ENCODE measurements around the gene ATP6V0A1. TPM values are rescaled to one million over a fixed set of nuclear protein-coding genes. Genes with fewer than 3 reads are reported as not detected.
A peak's percentile ranks its signal among the peaks of the same experiment; 100 is the strongest.
"Not testable (repeated sequence)": the region's sequence is repeated elsewhere in the genome, so short reads cannot be mapped to it uniquely, and the experiment has no call there.

ATP6V0A1 gene
- total RNA-seq, 2 experiments from 2014 or later = 3.4 to 5.6 TPM

DNA sequence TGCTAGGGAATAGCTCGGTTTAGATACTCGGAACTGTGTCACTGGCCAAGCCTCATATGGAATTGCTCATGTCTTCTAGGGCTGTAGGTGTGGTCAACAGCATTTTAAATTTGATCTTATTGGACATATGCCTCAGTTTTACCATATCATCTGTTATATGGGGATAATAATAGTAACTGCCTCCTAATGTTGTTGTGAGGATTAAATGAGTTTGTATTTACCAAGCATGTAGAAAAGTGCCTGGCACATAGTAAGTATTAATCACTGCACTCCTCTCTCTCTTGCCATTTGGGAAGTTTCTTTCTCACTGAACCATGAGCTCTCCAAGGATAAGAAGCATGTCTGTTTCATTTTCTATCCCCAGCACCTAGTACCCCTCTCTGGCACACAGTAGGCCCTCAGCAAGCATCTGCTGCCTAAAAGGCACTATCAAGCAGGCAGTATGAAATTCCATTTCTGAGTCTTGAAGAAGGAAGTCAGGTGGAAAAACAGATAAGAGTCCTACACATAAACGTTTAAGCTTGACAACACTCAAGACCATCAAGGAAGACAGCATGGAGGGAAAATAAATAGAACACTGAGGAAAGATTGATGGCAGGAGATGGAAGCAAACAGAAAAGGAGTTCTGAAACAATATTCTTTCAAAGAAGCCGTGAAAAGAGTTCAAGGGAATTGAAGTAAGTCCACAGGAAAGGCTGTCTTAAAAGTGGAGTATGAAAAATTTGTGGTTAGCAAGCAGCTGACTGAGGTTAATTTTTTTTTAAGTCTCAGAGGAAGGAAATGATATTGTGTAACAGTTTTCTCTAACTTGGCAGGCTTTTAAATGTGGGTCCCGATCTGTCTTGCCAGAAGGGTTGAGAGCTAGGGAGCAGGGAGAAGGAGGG is 2.2 kb upstream of the ATP6V0A1 start:
- Mint-ChIP-seq H3K36me3 (peaks cover 2% of the 10 kb centered on the region), H3K27ac (no peak overlapping the region), H3K27me3 (no peaks in the 10 kb centered on the region), H3K4me3 (peak overlapping the region; percentile 4), H3K4me1 (peaks cover 42% of the 10 kb centered on the region), H3K9me3 (peaks cover 2% of the 10 kb centered on the region)
- DNase-seq = no peak

DNA sequence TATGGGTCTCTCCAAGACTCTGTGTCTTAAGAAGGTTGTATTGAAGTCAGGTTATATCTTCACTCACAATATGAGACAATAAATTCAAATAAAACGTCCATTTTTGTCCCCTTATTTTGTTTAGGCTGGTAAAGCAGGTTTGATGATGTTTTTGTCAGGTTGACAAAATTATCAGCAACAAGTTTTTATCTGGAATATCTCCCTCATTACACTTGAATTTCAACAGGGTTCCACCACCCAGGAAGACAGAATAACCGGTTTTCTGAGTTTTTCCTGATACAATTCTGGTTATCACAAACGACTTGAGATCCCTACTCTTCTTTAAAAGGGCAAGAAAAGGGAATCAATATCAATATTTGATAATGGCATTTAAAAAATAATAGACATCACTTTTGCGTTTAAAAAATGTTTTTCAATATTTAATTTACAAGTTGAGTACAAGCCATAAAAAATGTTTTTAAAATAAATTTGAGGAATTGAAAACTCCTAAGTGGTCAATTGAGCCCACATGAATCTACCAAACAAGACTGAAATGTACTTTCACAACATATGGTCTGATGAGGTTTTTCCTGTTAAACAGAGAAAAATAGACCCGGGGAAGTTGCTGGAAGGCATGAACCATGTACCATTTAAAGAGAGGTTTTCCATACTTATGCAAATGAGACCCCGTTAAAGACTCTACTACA is 1.4 kb upstream of the ATP6V0A1 start:
- no peaks in the 10 kb centered on the region for H3K27me3 Mint-ChIP-seq
- H3K4me1 Mint-ChIP-seq = peaks cover 42% of the 10 kb centered on the region
- H3K9me3 Mint-ChIP-seq = peaks cover 2% of the 10 kb centered on the region

DNA sequence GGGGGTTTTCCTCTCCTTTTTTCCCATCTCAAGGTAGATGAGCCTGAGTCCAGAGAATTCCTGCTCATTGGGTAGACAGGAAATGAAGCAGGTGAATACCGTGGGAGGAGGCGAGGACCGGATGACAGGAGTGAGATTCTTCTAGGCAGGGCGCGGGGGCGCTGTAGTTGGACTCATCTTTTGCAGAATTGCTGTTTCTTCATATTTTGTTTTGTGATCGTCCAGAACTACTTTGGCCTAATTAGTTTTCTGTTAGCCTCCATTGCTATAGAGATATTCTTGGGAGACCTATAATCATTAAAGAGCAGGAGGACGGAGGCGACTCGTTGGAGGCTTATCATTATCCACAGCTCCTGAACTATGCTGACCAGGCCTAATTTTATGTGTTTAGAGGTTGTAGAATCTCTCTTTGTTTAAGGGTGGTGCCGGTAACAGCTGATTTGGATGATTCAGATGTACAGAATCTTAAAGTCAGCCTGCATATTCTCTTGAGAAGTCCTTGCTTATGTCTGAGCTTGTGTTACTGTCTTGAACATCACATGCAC is 650 bp downstream of the ATP6V0A1 start:
- Mint-ChIP-seq H3K36me3 (peaks cover 2% of the 10 kb centered on the region), H3K27ac (peak overlapping the region; percentile 83), H3K4me1 (peaks cover 36% of the 10 kb centered on the region), H3K4me3 (peak overlapping the region; percentile 85), H3K9me3 (peaks cover 2% of the 10 kb centered on the region), H3K27me3 (no peaks in the 10 kb centered on the region)
- DNase-seq = peak; percentile 15

More for the DNA sequence above, 1.4 kb upstream of the ATP6V0A1 start:
- DNase-seq = no peak
- Mint-ChIP-seq H3K36me3 (peaks cover 2% of the 10 kb centered on the region), H3K27ac (peak overlapping the region; percentile 69), H3K4me3 (peak overlapping the region; percentile 60)

GRCh38 chr17:42459801-42460281 is 1.2 kb downstream of the ATP6V0A1 start:
- no peak for DNase-seq
- peaks cover 36% of the 10 kb centered on the region for H3K4me1 Mint-ChIP-seq
- H3K27ac Mint-ChIP-seq = peak overlapping the region; percentile 12
- H3K36me3 Mint-ChIP-seq = peaks cover 2% of the 10 kb centered on the region
- H3K4me3 Mint-ChIP-seq = peak overlapping the region; percentile 85
- H3K27me3 Mint-ChIP-seq = no peaks in the 10 kb centered on the region
- peaks cover 2% of the 10 kb centered on the region for H3K9me3 Mint-ChIP-seq

DNA sequence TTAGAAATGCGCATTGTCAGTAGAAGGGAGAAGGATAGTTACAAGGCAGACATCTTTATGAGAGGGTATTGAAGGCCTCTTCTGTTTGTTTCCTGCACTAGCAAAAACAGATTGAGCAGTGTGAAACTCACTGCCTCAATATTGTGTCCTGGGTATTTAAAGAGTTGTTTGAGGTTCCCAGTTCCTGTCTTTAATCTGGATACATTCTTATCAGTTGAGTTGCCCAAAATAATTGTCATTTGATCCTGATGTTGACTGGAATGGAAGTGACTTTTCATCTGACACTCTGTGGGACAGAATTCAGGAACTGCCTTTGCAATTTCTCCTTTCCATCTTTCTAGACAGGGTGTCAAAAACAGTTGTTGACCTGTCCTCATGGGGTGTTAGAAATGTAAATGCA is 1.7 kb downstream of the ATP6V0A1 start:
- Mint-ChIP-seq H3K36me3 (peaks cover 2% of the 10 kb centered on the region), H3K4me1 (peaks cover 36% of the 10 kb centered on the region), H3K27me3 (no peaks in the 10 kb centered on the region), H3K27ac (no peak overlapping the region), H3K4me3 (peak overlapping the region; percentile 85), H3K9me3 (peaks cover 2% of the 10 kb centered on the region)
- no peak for DNase-seq

DNA sequence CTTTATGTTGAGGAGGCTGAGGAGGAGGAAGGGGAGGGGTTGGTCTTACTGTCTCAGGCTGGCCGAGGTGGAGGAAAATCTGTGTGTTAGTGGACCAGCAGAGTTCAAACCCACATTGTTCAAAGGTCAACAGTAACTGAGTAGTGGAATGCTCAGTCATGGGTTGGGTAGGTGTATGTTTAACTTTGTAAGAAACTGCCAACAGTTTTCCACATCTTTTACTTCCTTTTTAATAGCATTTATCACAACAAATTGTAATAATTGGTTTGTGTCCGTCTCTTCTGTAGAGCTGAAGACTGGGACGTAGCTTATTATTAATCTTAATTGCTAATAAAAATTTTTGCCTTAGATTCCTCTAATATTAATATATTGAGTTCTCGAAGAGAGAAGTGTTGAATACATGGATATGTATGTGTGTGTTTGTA is 5.3 kb downstream of the ATP6V0A1 start:
- H3K27me3 Mint-ChIP-seq = no peaks in the 10 kb centered on the region
- H3K4me1 Mint-ChIP-seq = peaks cover 17% of the 10 kb centered on the region
- H3K36me3 Mint-ChIP-seq = no peaks in the 10 kb centered on the region
- H3K27ac Mint-ChIP-seq = no peak overlapping the region
- DNase-seq = no peak
- no peak overlapping the region for H3K4me3 Mint-ChIP-seq
- H3K9me3 Mint-ChIP-seq = no peaks in the 10 kb centered on the region

- peaks cover 3% of the 10 kb centered on the region for H3K36me3 Mint-ChIP-seq
- H3K4me1 Mint-ChIP-seq = peaks cover 3% of the 10 kb centered on the region
- H3K9me3 Mint-ChIP-seq = no peaks in the 10 kb centered on the region
- no peak overlapping the region for H3K27ac Mint-ChIP-seq
- DNase-seq = no peak
- H3K27me3 Mint-ChIP-seq = no peaks in the 10 kb centered on the region
- no peak overlapping the region for H3K4me3 Mint-ChIP-seq
These were observed 9.2 kb downstream of the ATP6V0A1 start for GRCh38 chr17:42467889-42468288.

DNA sequence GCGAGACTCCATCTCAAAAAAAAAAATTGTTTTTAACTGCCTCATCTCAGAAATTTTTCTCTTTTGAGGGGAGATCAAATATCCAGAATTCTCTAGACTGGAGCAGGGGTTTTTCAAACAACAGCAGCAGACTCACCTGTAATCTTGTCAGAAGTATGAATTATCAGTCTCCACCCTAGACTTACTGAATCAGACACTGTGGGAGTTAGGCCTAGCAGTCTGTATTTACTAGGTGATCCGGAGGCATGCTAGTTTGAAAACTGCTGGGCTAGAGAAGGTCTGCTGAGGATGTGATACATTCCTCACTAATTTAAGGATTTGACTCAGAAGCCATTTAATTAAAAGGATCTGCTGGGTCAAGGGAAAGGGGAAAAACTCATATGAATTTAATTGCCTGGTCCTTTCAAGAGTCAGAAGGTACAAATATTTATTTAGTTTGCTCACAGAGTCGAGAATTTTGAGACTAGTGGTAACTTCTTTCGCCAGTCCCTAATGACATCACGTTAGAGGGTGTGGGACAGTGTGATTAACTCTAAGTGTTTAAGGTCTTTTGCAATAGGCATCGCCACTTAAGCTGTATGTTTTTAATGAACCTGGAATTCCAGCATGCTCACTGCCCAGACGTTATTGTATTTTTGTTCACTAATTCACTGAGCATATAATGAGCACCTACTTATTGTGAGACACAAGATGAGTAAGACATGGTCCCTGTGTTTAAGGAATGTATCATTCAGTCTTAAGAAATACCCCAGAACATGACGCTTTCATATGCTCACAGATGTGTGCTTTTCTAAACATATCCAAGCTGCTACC is 14.2 kb downstream of the ATP6V0A1 start:
- H3K9me3 Mint-ChIP-seq = no peaks in the 10 kb centered on the region
- H3K4me3 Mint-ChIP-seq = no peak overlapping the region
- peaks cover 5% of the 10 kb centered on the region for H3K4me1 Mint-ChIP-seq
- no peaks in the 10 kb centered on the region for H3K27me3 Mint-ChIP-seq
- no peak overlapping the region for H3K27ac Mint-ChIP-seq
- H3K36me3 Mint-ChIP-seq = peaks cover 13% of the 10 kb centered on the region
- DNase-seq = no peak

- Mint-ChIP-seq H3K27me3 (no peaks in the 10 kb centered on the region), H3K27ac (no peak overlapping the region), H3K4me1 (peaks cover 6% of the 10 kb centered on the region), H3K4me3 (no peak overlapping the region), H3K9me3 (no peaks in the 10 kb centered on the region), H3K36me3 (peaks cover 20% of the 10 kb centered on the region)
- DNase-seq = no peak
These were observed 15.6 kb downstream of the ATP6V0A1 start for GRCh38 chr17:42474276-42474675.

GRCh38 chr17:42475121-42475520 is 16.4 kb downstream of the ATP6V0A1 start:
- peaks cover 17% of the 10 kb centered on the region for H3K36me3 Mint-ChIP-seq
- no peaks in the 10 kb centered on the region for H3K27me3 Mint-ChIP-seq
- no peak overlapping the region for H3K4me3 Mint-ChIP-seq
- H3K9me3 Mint-ChIP-seq = no peaks in the 10 kb centered on the region
- peaks cover 9% of the 10 kb centered on the region for H3K4me1 Mint-ChIP-seq
- H3K27ac Mint-ChIP-seq = no peak overlapping the region
- no peak for DNase-seq

GRCh38 chr17:42475835-42476234 is 17.2 kb downstream of the ATP6V0A1 start:
- no peak for DNase-seq
- Mint-ChIP-seq H3K36me3 (peaks cover 17% of the 10 kb centered on the region), H3K27me3 (no peaks in the 10 kb centered on the region), H3K27ac (no peak overlapping the region), H3K9me3 (no peaks in the 10 kb centered on the region), H3K4me3 (no peak overlapping the region), H3K4me1 (peaks cover 9% of the 10 kb centered on the region)

GRCh38 chr17:42476411-42476810 is 17.7 kb downstream of the ATP6V0A1 start:
- Mint-ChIP-seq H3K27me3 (no peaks in the 10 kb centered on the region), H3K4me1 (peaks cover 9% of the 10 kb centered on the region), H3K36me3 (peaks cover 17% of the 10 kb centered on the region), H3K9me3 (no peaks in the 10 kb centered on the region), H3K27ac (no peak overlapping the region), H3K4me3 (no peak overlapping the region)
- no peak for DNase-seq

- H3K4me3 Mint-ChIP-seq = no peak overlapping the region
- DNase-seq = no peak
- H3K9me3 Mint-ChIP-seq = no peaks in the 10 kb centered on the region
- no peak overlapping the region for H3K27ac Mint-ChIP-seq
- peaks cover 9% of the 10 kb centered on the region for H3K4me1 Mint-ChIP-seq
- H3K36me3 Mint-ChIP-seq = peaks cover 17% of the 10 kb centered on the region
- H3K27me3 Mint-ChIP-seq = no peaks in the 10 kb centered on the region
These were observed 18.5 kb downstream of the ATP6V0A1 start for GRCh38 chr17:42477173-42477572.

- not testable (repeated sequence) for H3K9me3 Mint-ChIP-seq, H3K4me3 Mint-ChIP-seq, DNase-seq, H3K27ac Mint-ChIP-seq, H3K27me3 Mint-ChIP-seq, H3K4me1 Mint-ChIP-seq
- H3K36me3 Mint-ChIP-seq = peaks cover 17% of the 10 kb centered on the region
These were observed 19.1 kb downstream of the ATP6V0A1 start for GRCh38 chr17:42477824-42478223.
